HCT116 (cell line): Measurements from ENCODE around the gene SELENOS.

Experiments
- CTCF ChIP-seq, 3 experiments: fragments of 200-600 bp in 1 of 3; sonication (generic) in 1 of 3; IDR thresholded peaks in 2 of 3; conservative IDR thresholded peaks in 1 of 3; 2 replicates each; pipeline ENCODE4 v1.5.1; 2012 to 2017; ENCODE audit warnings: low read depth in 2 of 3, low read length in 2 of 3, antibody characterized with exemption in 1 of 3, borderline replicate concordance in 1 of 3, control low read depth in 1 of 3, mild to moderate bottlenecking in 1 of 3, mixed read lengths in 1 of 3, mixed run types in 1 of 3, moderate library complexity in 1 of 3; ENCODE audit not compliant: insufficient read depth in 1 of 3
- REST ChIP-seq: IDR thresholded peaks from 2 replicates; pipeline ENCODE4 v1.6.1; 2012; ENCODE audit warnings: low read depth
- SIN3A ChIP-seq: IDR thresholded peaks from 2 replicates; pipeline ENCODE4 v1.6.1; 2012; ENCODE audit warnings: low read depth
- SP1 ChIP-seq: IDR thresholded peaks from 2 replicates; pipeline ENCODE4 v1.6.1; 2012; ENCODE audit warnings: low read depth
- TCF7L2 ChIP-seq: IDR thresholded peaks from 2 replicates; pipeline ENCODE4 v1.7.0; 2011; ENCODE audit warnings: borderline replicate concordance, inconsistent platforms; ENCODE audit not compliant: insufficient read depth, insufficient read length; ENCODE audit errors: extremely low read depth
- YY1 ChIP-seq: IDR thresholded peaks from 2 replicates; pipeline ENCODE4 v1.6.1; 2011; ENCODE audit warnings: low read length, low read depth, moderate library complexity, mild to moderate bottlenecking; ENCODE audit not compliant: insufficient replicate concordance; ENCODE audit errors: extremely low read depth

- TF ChIP-seq SIN3A: no peak
- no peak for TF ChIP-seq TCF7L2
- TF ChIP-seq CTCF (IDR thresholded peaks at IDR 0.05 in 2 of 3, conservative IDR thresholded peaks at IDR 0.05 in 1 of 3; ENCODE audit: borderline replicate concordance in 1 of 3, insufficient read depth in 1 of 3, low read depth in 2 of 3, low read length in 2 of 3): no peak
- no peak for TF ChIP-seq SP1
- TF ChIP-seq YY1: no peak
- TF ChIP-seq REST: no peak
These were observed 32.2 kb downstream of the SELENOS start for GRCh38 chr15:101244889-101245668.
